K562 (cell line): ENCODE results near the gene MEIS2.

Experiments
- PCBP2 ChIP-seq: fragments of 200-400 bp; formaldehyde crosslinking; IDR thresholded peaks from 2 replicates; pipeline ENCODE4 v1.6.1; 2018; ENCODE audit warnings: low read length, low read depth, mild to moderate bottlenecking, moderate library complexity; ENCODE audit not compliant: poor library complexity, severe bottlenecking
- PHB2 ChIP-seq: fragments of 450-650 bp; IDR thresholded peaks from 2 replicates; pipeline ENCODE4 v1.6.1; 2017; ENCODE audit warnings: low read depth
- TF ChIP-seq, protein P1 (sequence below), 3 experiments: IDR thresholded peaks in 2 of 3; conservative IDR thresholded peaks in 1 of 3; 2 replicates each; pipeline ENCODE4 v1.5.1; 2011 to 2012; ENCODE audit warnings: low read length in 3 of 3, mild to moderate bottlenecking in 3 of 3, control low read depth in 2 of 3, improper control_type of control experiment in 1 of 3, inconsistent platforms in 1 of 3, low read depth in 1 of 3, mixed read lengths in 1 of 3, moderate library complexity in 1 of 3; ENCODE audit not compliant: insufficient read depth in 2 of 3

DNA sequence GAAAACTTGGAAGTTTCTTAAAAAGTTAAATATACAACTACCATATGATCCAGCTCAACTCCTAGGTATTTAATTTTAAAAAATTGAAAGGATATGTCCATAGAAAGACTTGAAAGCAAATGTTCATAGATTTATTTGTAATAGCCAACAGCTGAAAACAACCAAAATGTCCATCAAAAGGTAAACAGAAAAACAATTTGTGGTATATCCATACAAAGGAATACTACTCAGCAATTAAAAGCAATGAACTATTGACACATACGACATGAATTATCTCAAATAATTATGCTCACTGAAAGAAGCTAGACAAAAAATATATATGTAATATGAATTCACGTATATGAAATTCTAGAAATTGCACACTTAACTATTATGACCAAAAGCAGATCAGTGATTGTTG is 249.5 kb downstream of the MEIS2 start:
- TF ChIP-seq PHB2 (no peak), PCBP2 (no peak)
- TF ChIP-seq, protein P1, sequence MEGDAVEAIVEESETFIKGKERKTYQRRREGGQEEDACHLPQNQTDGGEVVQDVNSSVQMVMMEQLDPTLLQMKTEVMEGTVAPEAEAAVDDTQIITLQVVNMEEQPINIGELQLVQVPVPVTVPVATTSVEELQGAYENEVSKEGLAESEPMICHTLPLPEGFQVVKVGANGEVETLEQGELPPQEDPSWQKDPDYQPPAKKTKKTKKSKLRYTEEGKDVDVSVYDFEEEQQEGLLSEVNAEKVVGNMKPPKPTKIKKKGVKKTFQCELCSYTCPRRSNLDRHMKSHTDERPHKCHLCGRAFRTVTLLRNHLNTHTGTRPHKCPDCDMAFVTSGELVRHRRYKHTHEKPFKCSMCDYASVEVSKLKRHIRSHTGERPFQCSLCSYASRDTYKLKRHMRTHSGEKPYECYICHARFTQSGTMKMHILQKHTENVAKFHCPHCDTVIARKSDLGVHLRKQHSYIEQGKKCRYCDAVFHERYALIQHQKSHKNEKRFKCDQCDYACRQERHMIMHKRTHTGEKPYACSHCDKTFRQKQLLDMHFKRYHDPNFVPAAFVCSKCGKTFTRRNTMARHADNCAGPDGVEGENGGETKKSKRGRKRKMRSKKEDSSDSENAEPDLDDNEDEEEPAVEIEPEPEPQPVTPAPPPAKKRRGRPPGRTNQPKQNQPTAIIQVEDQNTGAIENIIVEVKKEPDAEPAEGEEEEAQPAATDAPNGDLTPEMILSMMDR (IDR thresholded peaks at IDR 0.05 in 2 of 3, conservative IDR thresholded peaks at IDR 0.05 in 1 of 3; ENCODE audit: insufficient read depth in 2 of 3, low read depth in 1 of 3, low read length in 3 of 3), result no peak
